Activated T-cell treated with anti-CD3 and anti-CD28 coated beads for 4 hours (primary cell): Measurements from ENCODE around the gene RNF123.

Source experiments
- DNase-seq: peaks from one replicate; pipeline ENCODE4 v3.0.0-alpha.2; 2020

The RNF123 gene

GRCh38 chr3:49757197-49757596 is 67.8 kb downstream of the RNF123 start:
- DNase-seq: no peak

DNA sequence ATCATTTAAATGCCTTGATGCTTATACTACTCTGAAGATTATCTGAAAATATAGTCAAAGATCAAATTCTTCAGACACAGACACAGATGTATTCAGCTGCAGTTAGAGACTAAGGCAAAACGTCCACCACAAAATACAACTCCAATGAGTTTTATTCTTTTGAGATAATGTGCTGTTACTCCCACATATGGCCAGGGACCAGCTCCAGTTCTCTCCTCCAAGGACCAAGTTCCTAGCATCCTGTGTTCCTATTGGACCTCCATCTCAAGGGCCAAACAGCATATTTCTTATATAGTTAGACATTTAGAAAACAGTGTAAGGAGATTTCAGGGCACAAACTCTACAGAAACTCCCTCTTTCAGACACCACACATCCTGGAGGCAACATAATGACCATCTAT is 69.9 kb downstream of the RNF123 start:
- DNase-seq: no peak

DNA sequence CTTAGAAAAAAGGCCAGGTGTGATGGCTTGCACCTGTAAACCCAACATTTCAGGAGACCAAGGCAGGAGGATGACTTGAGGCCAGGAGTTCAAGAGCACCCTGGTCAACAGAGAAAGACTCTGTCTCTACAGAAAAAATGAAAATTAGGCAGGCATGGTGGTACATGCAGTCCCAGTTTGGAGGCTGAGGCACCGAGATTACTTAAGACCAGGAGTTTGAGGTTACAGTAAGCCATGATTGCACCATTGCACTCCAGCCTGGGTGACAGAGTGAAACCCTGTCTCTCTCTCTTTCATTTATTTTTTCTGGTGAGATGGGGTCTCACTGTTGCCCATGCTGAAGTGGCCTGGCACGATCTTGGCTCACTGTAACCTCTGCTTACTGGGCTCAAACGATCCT is 72.3 kb downstream of the RNF123 start:
- DNase-seq: no peak

DNA sequence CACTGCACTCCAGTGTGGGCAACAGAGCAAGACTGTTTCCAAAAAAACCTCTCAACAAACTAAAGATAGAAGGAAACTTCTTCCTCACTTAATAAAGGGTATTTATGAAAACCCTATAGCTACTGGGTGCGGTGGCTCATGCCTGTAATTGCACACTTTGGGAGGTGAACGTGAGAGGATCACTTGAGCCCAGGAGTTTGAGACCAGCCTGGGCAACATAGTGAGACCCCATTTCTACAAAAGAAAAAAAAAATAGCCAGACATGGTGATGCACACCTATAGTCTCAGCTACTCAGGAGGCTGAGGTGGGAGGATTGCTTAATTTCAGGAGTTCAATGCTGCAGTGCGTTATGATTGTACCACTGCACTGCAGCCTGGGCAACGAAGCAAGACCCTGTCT is 74.6 kb downstream of the RNF123 start:
- no peak for DNase-seq

- no peak for DNase-seq
Observed at GRCh38 chr3:49769286-49769915, 80.0 kb downstream of the RNF123 start.

DNA sequence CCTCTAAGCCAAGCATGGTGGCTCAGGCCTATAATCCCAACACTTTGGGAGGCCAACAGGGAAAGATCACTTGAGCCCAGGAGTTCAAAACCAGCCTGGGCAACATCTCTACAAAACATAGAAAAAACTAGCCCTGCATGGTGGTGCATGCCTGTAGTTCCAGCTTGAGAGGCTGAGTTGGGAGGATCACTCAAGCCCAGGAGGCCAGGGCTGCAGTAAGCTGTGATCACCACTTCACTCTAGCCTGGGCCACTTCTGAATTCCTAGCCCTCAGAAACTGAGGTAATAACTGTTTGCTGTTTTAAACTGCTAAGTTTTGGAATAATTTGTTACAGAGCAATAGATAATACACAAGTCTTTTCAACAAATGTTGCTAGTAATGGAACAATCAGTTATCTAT is 80.6 kb downstream of the RNF123 start:
- DNase-seq: no peak
